H1 (cell line): ENCODE measurements around the gene PITPNC1. TPM values are rescaled to one million over a fixed set of nuclear protein-coding genes. Genes with fewer than 3 reads are reported as not detected.

Source experiments
- CBX8 ChIP-seq: fragments of 300-800, 300-1000 bp; sonication (generic); IDR thresholded peaks from 2 replicates; pipeline ENCODE4 v1.7.1; 2016; ENCODE audit warnings: low read depth, low read length, borderline replicate concordance
- CTCF ChIP-seq, 3 experiments: IDR thresholded peaks; 1 replicate in 2 of 3; 2 replicates in 1 of 3; pipeline versions ENCODE4 v1.5.1 to v1.6.1; 2011; ENCODE audit warnings: low read length in 3 of 3, mild to moderate bottlenecking in 3 of 3, inconsistent platforms in 2 of 3, low read depth in 1 of 3, moderate library complexity in 1 of 3; ENCODE audit not compliant: insufficient read depth in 1 of 3; ENCODE audit errors: control extremely low read depth in 1 of 3
- RFX5 ChIP-seq: IDR thresholded peaks from 2 replicates; pipeline ENCODE4 v1.6.1; 2011; ENCODE audit warnings: low read depth, low read length, improper control_type of control experiment, borderline replicate concordance
- polyA plus RNA-seq, 7 experiments: library from polyadenylated mRNA; depleted of rRNA in 3 of 7; stranded (reverse) in 5 of 7; unstranded in 2 of 7; fragments of >200 nt in 5 of 7; fragments of 200-250 nt in 2 of 7; gene quantifications; 1 replicate in 5 of 7; 2 replicates in 1 of 7; 4 replicates in 1 of 7; pipeline versions ENCODE4 v1.2.1 to v1.2.3, GENCODE V29; 2011 to 2013; ENCODE audit warnings: missing spikeins in 2 of 7, mixed read lengths in 2 of 7
- total RNA-seq: library from RNA; stranded (reverse); fragmentation: NEBNext Ultra II Directional; extraction: Animal tissue kit (Norgen Biotek cat#: 25700); gene quantifications from 2 replicates; pipeline ENCODE4 v1.2.1, GENCODE V29; 2021

PITPNC1 gene
- total and polyA plus RNA-seq, 2 of the 8 experiments (the other 6 are each of a cell fraction or from before 2014, with no cell fraction given), result 17.6 to 54.7 TPM

- no peak for TF ChIP-seq CTCF (IDR thresholded peaks at IDR 0.05; ENCODE audit: control extremely low read depth in 1 of 3, insufficient read depth in 1 of 3, low read depth in 1 of 3, low read length in 3 of 3)
- no peak for TF ChIP-seq RFX5
- no peak for TF ChIP-seq CBX8
These were observed 16.2 kb upstream of the PITPNC1 start (continued) for GRCh38 chr17:67360880-67361279.
